Mammary epithelial cell (primary cell): Measurements from ENCODE around the gene LPP.

Experiments
- CTCF ChIP-seq, 2 donors: IDR thresholded peaks in 1 of 2; conservative IDR thresholded peaks in 1 of 2; 2 replicates each; pipeline ENCODE4 v1.5.1; 2011 to 2012; ENCODE audit warnings: inconsistent platforms in 2 of 2, low read length in 2 of 2, mild to moderate bottlenecking in 2 of 2, control low read depth in 1 of 2, low read depth in 1 of 2; ENCODE audit not compliant: insufficient read depth in 1 of 2; ENCODE audit errors: extremely low read depth in 1 of 2
- EZH2 ChIP-seq: IDR thresholded peaks from 2 replicates; pipeline ENCODE4 v1.6.1; 2012; ENCODE audit warnings: low read length, inconsistent platforms, borderline replicate concordance

GRCh38 chr3:188728371-188728896, 574.5 kb downstream of the LPP start:
- TF ChIP-seq CTCF (conservative IDR thresholded peaks at IDR 0.05 in 1 of 2, IDR thresholded peaks at IDR 0.05 in 1 of 2; ENCODE audit: extremely low read depth in 1 of 2, insufficient read depth in 1 of 2, low read depth in 1 of 2, low read length in 2 of 2), result no peak
- TF ChIP-seq EZH2, result no peak
